HG03039 (cell line): ENCODE results near the gene LOXL1.

Experiments
- ATAC-seq: cut with Tn5 transposase; IDR thresholded peaks from one replicate; pipeline ENCODE4 v1.9.1; 2021; ENCODE audit warnings: mild to moderate bottlenecking, moderate library complexity; ENCODE audit not compliant: unreplicated experiment

Gene LOXL1

GRCh38 chr15:73921254-73921925, 4.9 kb upstream of the LOXL1 start:
- no peak for ATAC-seq

- ATAC-seq = no peak
Observed at GRCh38 chr15:73922186-73923151, 3.8 kb upstream of the LOXL1 start.

GRCh38 chr15:73923156-73923487, 3.1 kb upstream of the LOXL1 start:
- ATAC-seq = no peak

- ATAC-seq = no peak
Observed at GRCh38 chr15:73923488-73924164, 2.6 kb upstream of the LOXL1 start.

- ATAC-seq = no peak
Observed at GRCh38 chr15:73924171-73924921, 1.9 kb upstream of the LOXL1 start.

GRCh38 chr15:73925848-73926218, 429 bp upstream of the LOXL1 start:
- no peak for ATAC-seq

- no peak for ATAC-seq
Observed at GRCh38 chr15:73927003-73927475, 777 bp downstream of the LOXL1 start.

- ATAC-seq = no peak
Observed at GRCh38 chr15:73927476-73928240, 1.4 kb downstream of the LOXL1 start.

- no peak for ATAC-seq
Observed at GRCh38 chr15:73928241-73928579, 1.9 kb downstream of the LOXL1 start.

- no peak for ATAC-seq
Observed at GRCh38 chr15:73928971-73929627, 2.8 kb downstream of the LOXL1 start.

- no peak for ATAC-seq
Observed at GRCh38 chr15:73930371-73930770, 4.1 kb downstream of the LOXL1 start.

- ATAC-seq = no peak
Observed at GRCh38 chr15:73930790-73931281, 4.6 kb downstream of the LOXL1 start.

GRCh38 chr15:73931441-73931840, 5.2 kb downstream of the LOXL1 start:
- no peak for ATAC-seq

- ATAC-seq = no peak
Observed at GRCh38 chr15:73932381-73933191, 6.3 kb downstream of the LOXL1 start.

- no peak for ATAC-seq
Observed at GRCh38 chr15:73934281-73934680, 8.0 kb downstream of the LOXL1 start.

GRCh38 chr15:73935547-73935946, 9.3 kb downstream of the LOXL1 start:
- no peak for ATAC-seq

GRCh38 chr15:73936181-73936580, 9.9 kb downstream of the LOXL1 start:
- ATAC-seq = no peak

GRCh38 chr15:73936588-73937290, 10.5 kb downstream of the LOXL1 start:
- ATAC-seq = no peak
